GM19455 (cell line): ENCODE data around the gene BET1L.
"Not testable (repeated sequence)": the region's sequence is repeated elsewhere in the genome, so short reads cannot be mapped to it uniquely, and the experiment has no call there.

Experiments used
- ATAC-seq: cut with Tn5 transposase; IDR thresholded peaks from one replicate; pipeline ENCODE4 v1.9.1; 2021; ENCODE audit not compliant: unreplicated experiment

The BET1L gene

GRCh38 chr11:230431-230830 is 23.2 kb upstream of the BET1L start:
- ATAC-seq, result no peak

GRCh38 chr11:227824-228379 is 20.7 kb upstream of the BET1L start:
- ATAC-seq, result no peak

GRCh38 chr11:225734-226453 is 18.7 kb upstream of the BET1L start:
- no peak for ATAC-seq

GRCh38 chr11:224424-224823 is 17.2 kb upstream of the BET1L start:
- no peak for ATAC-seq

GRCh38 chr11:223884-224283 is 16.7 kb upstream of the BET1L start:
- ATAC-seq, result no peak

- ATAC-seq, result no peak
Observed at GRCh38 chr11:223026-223789, 16.0 kb upstream of the BET1L start.

- ATAC-seq, result no peak
Observed at GRCh38 chr11:221998-222789, 15.0 kb upstream of the BET1L start.

- ATAC-seq, result no peak
Observed at GRCh38 chr11:221539-221938, 14.3 kb upstream of the BET1L start.

GRCh38 chr11:220641-221215 is 13.5 kb upstream of the BET1L start:
- not testable (repeated sequence) for ATAC-seq

GRCh38 chr11:218815-219593 is 11.8 kb upstream of the BET1L start:
- no peak for ATAC-seq

GRCh38 chr11:217704-218103 is 10.5 kb upstream of the BET1L start:
- no peak for ATAC-seq

- no peak for ATAC-seq
Observed at GRCh38 chr11:216081-216974, 9.1 kb upstream of the BET1L start.

GRCh38 chr11:215581-216037 is 8.4 kb upstream of the BET1L start:
- no peak for ATAC-seq

GRCh38 chr11:214083-214482 is 6.9 kb upstream of the BET1L start:
- no peak for ATAC-seq

- ATAC-seq, result no peak
Observed at GRCh38 chr11:213111-213510, 5.9 kb upstream of the BET1L start.

- ATAC-seq, result no peak
Observed at GRCh38 chr11:212150-213100, 5.2 kb upstream of the BET1L start.

GRCh38 chr11:211741-212140 is 4.5 kb upstream of the BET1L start:
- no peak for ATAC-seq

GRCh38 chr11:211295-211694 is 4.1 kb upstream of the BET1L start:
- no peak for ATAC-seq
